ENCODE measurements around the gene BLM. TPM values are rescaled to one million over a fixed set of nuclear protein-coding genes. Genes with fewer than 3 reads are reported as not detected.

BLM gene
- total RNA-seq, 1 donor from 2014 or later: 21.5 TPM

- no peak for DNase-seq (ENCODE audit: extremely low spot score, unreplicated experiment)
- H3K36me3 Mint-ChIP-seq: peaks cover 13% of the 10 kb centered on the region
- H3K27ac Mint-ChIP-seq: no peak overlapping the region
These were observed 39.8 kb downstream of the BLM start for GRCh38 chr15:90756916-90757315.

GRCh38 chr15:90757461-90757860 lies 40.3 kb downstream of the BLM start:
- Mint-ChIP-seq H3K36me3 (peaks cover 13% of the 10 kb centered on the region), H3K27ac (no peak overlapping the region)

More at GRCh38 chr15:90756916-90757315, 39.8 kb downstream of the BLM start:
- TF ChIP-seq CTCF (conservative IDR thresholded peaks at IDR 0.05): no peak
- Mint-ChIP-seq H3K9me3 (no peaks in the 10 kb centered on the region), H3K27me3 (no peaks in the 10 kb centered on the region), H3K4me3 (no peak overlapping the region), H3K4me1 (ENCODE audit: unreplicated experiment) (peaks cover 4% of the 10 kb centered on the region)

GRCh38 chr15:90760661-90761232 lies 43.6 kb downstream of the BLM start:
- H3K4me3 Mint-ChIP-seq: no peak overlapping the region
- H3K36me3 Mint-ChIP-seq: peaks cover 9% of the 10 kb centered on the region
- H3K9me3 Mint-ChIP-seq: no peaks in the 10 kb centered on the region
- no peak for DNase-seq (ENCODE audit: extremely low spot score, unreplicated experiment)
- no peak overlapping the region for H3K27ac Mint-ChIP-seq
- H3K4me1 Mint-ChIP-seq (ENCODE audit: unreplicated experiment): peaks cover 4% of the 10 kb centered on the region
- no peak for TF ChIP-seq CTCF (conservative IDR thresholded peaks at IDR 0.05)
- no peaks in the 10 kb centered on the region for H3K27me3 Mint-ChIP-seq

More at GRCh38 chr15:90757461-90757860, 40.3 kb downstream of the BLM start:
- DNase-seq (ENCODE audit: extremely low spot score, unreplicated experiment): no peak
- Mint-ChIP-seq H3K27me3 (no peaks in the 10 kb centered on the region), H3K4me1 (ENCODE audit: unreplicated experiment) (peaks cover 4% of the 10 kb centered on the region), H3K9me3 (no peaks in the 10 kb centered on the region), H3K4me3 (no peak overlapping the region)
- no peak for TF ChIP-seq CTCF (conservative IDR thresholded peaks at IDR 0.05)

- no peak for TF ChIP-seq CTCF (conservative IDR thresholded peaks at IDR 0.05)
- no peak for DNase-seq (ENCODE audit: extremely low spot score, unreplicated experiment)
- Mint-ChIP-seq H3K4me1 (ENCODE audit: unreplicated experiment) (peaks cover 4% of the 10 kb centered on the region), H3K27me3 (no peaks in the 10 kb centered on the region), H3K4me3 (no peak overlapping the region), H3K27ac (no peak overlapping the region), H3K9me3 (no peaks in the 10 kb centered on the region), H3K36me3 (peaks cover 9% of the 10 kb centered on the region)
These were observed 44.5 kb downstream of the BLM start for GRCh38 chr15:90761629-90762028.

- no peak for TF ChIP-seq CTCF (conservative IDR thresholded peaks at IDR 0.05)
- Mint-ChIP-seq H3K4me3 (no peak overlapping the region), H3K9me3 (no peaks in the 10 kb centered on the region), H3K27ac (no peak overlapping the region), H3K36me3 (peaks cover 10% of the 10 kb centered on the region), H3K27me3 (no peaks in the 10 kb centered on the region), H3K4me1 (ENCODE audit: unreplicated experiment) (peaks cover 4% of the 10 kb centered on the region)
- DNase-seq (ENCODE audit: extremely low spot score, unreplicated experiment): no peak
These were observed 45.0 kb downstream of the BLM start for GRCh38 chr15:90762109-90762508.
